Stimulated activated CD4-positive, alpha-beta T cell treated with anti-CD3 and anti-CD28 coated beads, TNF-alpha, amount 100 ng/mL, for 1 hour (primary cell): ENCODE measurements around the gene RRP1B.
A peak's percentile ranks its signal among the peaks of the same experiment; 100 is the strongest.
"Not testable (repeated sequence)": the region's sequence is repeated elsewhere in the genome, so short reads cannot be mapped to it uniquely, and the experiment has no call there.

Experiments
- DNase-seq, 3 donors: peaks; one replicate each; pipeline ENCODE4 v3.0.0-alpha.2; 2020; ENCODE audit warnings: low read depth in 3 of 3, low spot score in 1 of 3

RRP1B gene

DNA sequence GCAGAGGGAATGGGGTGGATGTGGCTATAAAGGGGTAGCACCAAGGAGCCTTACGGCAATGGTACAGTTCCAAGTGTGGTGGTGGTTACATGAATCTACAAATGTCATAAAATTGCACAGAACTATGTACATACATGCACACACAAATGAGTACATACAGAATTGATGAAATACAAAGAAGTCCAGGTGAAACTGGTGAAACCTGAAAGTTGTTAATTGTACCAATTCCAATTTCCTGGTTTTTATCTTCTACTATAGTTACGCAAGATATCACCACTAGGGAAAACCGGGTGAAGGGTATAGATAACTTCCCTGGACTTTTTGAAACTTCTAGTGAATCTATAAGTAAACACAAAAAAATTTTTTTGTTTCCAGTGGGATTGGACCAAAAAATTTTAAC is 19.0 kb upstream of the RRP1B start:
- no peak for DNase-seq

DNA sequence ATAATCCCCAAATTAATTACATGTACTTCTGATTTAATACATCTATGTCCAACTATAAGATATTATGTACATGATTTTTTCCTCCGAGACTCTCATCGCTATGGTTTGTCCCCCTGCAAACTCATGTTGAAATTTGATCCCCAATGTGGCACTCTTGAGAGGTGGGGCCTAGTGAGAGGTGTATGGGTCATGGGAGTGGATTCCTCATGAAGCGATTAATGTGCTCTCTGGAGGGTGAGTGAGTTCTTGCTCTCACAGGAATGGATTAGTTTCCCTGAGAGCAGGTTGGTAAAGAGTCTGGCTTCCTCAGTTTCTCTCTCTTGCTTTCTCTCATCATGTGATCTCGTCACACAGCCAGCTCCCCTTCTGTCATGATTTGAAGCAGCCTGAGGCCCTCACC is 16.2 kb upstream of the RRP1B start:
- DNase-seq: no peak

DNA sequence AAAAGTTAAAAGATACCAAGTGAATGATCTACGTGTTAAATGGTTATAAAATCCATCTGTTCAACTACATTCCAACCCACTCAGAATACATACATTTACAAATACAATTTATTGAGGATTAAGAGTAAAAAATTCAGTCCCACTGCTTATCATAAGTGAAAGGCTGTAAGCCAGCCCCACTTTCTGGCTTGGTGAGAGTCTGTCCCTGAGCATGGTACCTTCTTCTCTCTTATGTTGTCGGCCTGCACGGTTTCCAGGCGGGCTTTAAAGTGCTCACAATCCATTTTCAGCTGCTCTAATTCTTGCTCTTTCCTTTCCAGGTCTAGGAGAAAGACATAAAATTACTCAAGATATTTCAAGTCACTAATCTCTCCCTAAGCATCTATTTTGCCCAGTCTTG is 15.3 kb upstream of the RRP1B start:
- no peak for DNase-seq

DNA sequence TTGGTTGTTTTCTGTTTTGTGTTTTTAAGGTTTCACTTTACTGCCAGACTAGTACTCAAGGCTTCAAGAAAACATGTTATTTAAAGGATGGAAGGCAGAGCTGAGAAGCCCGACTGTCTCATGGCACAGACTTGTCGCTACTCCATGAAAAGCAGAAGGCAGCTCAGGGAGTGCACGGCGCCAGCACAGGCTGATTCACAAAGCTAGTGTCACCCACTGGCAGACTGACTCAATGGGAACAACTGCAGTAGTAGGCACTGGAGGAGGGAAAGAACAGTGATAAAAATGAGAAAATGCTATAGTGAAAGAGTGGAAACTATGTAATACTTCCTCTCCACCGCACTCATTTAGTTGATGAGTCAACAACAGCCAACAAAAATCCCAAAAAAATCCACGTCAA is 14.8 kb upstream of the RRP1B start:
- no peak for DNase-seq

DNA sequence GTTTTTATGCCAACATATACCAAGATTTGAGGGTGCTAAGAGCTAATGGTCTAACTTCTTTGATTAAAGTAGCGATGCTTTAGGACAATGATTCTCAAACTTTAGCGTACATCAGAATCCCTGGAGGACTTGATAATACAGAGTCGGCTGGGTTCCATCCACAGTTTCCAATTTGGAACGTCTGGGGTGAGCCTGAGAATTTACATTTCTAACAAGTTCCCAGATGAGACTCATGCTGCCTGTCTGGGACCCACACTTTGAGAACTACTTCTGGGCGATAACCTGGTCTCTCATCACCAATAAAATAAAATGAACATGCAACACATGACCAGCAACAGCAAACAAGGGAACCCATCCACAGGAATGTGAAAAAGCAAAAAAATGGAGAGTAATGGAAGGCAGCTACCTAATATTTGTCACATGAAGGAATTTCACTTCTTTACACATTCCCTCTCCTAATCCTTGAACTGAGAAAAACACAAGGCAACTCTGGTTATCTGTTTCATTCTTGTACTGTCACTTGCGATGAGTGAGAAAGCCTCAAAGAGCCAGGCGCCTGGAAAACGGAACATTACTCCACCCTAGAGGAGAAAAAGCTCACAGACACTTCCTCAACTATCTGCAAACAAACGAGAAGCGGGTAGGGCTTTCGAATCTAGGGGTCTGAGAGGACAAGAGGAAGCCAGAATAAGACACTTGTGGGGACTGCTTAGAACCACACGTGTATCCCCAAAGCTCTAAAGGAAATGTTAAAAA is 14.0 kb upstream of the RRP1B start:
- DNase-seq: no peak

DNA sequence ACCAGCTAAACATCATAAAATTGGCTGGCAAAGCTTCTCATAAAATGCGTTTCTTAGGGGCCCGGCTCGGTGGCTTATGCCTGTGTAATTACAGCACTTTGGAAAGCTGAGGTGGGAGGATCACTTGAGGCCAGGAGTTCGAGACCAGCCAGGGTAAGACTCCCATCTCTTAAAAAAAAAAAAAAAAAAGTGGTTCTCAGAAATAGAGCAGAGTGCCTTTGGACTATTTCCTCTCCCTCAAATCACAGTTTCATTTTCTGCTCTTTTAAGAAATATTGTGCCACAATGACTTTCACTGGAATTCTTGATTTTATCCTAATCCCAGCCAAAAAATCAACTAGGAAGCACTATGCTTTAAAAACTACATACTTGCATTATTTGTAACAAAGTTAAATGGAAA is 13.4 kb upstream of the RRP1B start:
- no peak for DNase-seq

DNA sequence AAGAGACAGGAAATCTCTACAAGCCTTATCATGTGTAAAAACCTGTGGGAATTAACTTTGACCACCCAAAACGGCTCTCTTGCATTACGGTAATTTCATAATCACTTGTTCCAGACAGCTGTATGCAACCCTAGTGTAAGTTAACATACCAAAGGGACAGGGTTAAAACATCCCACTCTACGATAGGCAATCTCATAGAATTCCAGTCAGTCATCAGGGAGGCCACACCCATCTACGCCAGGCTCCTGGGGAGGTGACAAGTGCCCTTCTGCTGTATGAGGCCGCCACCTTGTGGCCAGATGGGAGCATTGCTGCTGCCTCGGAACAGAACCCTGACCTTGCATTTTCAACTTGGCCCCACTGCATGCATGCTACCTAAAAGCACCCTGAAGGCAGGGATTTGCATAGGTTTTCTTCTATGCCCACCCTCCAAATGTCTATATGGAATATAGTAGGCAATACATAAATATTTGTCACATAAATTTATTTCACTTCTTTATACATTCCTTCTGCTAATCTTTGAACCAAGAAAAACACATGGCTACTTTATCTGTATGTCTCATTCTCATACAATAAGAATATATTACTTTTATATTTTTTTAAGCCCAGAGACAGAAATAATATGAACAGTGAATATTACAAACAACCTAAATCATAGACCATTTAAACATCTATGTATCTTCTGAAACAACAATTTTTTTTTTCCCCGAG is 12.7 kb upstream of the RRP1B start:
- DNase-seq: peak; percentile 56 to 75 (median 71)

DNA sequence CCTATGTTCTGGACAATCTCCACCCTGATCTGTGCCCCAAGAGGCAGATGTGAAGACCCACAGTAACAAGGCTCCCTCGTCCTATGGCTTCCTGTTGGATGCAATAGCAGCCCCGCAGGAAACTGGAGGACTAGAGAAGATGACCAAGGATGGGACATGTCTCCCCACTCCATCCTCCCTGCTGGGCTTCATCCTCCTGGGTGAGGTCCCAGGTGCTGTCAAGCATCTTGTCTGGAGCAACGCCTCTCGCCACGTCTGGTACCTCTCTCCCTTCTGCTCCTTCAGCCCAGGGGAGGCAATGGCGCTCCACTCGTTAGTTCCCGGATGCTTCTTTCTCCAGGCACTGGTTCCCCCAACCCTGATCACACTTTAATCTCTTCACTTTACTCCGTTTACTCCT is 11.2 kb upstream of the RRP1B start:
- DNase-seq: no peak

DNA sequence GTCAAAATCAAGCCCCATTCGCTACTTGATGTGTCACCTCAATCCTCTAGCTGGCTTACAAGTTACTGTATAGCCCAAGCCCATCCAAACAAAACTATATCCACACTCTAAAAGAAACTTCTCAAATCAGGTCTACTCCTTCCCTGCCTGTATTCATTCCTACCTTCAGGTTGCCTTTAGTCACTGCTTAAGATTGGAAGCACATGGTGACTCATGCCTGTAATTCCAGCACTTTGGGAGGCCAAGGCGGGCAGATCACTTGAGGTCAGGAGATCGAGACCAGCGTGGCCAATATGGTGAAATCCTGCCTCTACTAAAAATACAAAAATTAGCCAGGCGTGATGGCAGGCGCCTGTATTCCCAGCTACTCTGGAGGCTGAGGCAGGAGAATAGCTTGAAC is 7.4 kb upstream of the RRP1B start:
- DNase-seq: not testable (repeated sequence)

DNA sequence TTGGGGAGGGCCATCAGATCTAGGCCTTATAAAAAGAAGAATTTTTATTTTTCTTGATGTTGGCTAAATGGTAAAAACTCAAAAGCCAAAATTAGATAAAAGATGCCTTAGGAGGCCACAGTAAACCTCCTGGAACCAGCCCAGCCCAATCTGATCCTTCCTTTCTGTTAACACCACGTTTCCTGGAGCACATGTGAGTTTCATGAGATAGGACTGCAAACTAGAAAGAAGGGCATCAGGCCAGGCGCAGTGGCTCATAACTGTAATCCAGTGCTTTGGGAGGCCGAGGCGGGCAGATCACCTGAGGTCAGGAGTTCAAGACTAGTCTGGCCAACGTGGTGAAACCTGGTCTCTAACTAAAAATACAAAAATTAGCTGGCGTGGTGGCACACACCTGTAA is 6.7 kb upstream of the RRP1B start:
- no peak for DNase-seq

DNA sequence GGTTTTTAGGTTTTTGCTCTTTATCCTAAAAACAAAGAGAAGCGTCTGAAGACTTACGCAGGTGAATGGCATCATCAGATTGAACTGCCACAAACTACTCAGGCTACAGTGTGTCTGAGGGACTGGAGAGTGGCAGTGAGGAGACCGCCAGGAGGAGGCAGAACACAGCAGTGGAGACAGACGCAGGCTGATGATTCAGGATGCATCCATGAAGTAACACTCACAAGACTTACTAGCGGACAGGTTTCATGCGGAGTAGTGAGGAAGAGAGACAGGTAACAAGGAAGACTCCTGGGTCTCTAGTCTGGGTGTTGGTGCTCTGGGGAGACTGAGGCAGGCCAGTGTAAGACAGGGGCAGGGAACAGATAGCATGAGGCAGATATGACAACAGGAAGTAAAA is 5.7 kb upstream of the RRP1B start:
- DNase-seq: no peak

DNA sequence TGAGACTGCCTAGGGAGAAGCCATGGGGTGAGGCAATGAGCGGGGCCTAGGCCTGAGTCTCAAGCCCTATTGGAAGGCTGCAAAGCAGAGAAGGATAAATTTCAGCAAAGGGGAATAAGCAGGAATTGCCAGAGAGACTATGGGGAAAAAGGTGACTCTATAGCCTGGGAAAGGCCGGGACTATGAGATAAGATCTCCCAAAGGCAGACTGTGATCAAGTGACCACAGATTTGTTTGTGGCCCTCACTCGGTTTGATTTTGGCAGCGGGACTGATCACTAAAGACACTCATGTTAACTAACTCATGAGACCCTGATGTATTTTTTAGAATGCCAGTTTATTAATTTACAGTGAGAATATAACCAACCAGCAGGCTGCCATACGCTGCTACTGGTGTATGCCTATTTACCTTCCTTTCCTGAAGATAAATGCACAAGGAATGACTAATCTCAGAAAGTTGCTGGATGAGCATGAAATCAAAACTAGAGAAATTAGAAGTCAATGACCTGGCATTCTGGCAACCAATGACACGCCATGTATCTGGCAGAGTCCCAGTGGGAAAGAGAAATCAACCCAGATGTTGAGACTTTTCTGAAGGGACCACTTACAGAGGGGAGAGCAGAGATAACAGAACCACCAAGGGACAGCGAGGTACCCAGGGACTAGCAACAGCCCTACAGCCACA is 4.4 kb upstream of the RRP1B start:
- no peak for DNase-seq

DNA sequence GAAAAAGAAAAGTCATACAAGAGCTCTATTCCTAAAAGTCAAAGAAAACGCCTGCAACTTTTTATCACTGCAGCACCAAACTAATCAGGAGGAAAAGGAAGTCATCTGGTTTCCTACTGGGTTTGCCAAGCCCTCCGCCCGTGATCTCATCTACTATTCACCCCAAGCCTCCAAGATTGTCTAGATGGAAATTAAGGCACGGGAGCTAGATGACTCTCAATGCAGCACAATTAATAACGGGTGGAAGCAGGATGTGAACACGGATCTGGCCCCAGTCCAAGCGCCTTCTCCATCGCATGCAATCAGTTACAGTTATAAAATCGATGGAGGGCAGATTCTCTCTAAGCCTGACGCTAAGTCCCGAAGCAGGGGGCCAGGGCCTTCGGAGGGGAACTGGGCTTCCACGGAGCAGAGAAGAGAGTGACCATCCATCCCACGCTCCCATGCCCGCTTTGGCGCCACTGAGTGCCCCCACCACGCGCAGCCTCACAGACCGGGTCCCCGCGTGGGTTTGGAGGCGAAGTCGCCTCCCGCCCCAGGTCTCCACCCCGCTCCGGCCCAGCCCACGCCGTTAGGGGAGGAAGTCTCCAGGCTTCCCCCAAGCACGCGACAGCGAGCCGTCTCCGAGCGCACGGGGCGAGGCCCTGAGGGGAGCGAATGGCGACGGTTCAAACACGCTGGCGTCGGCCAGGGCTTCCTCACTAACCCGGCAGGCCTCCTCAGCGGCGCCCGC is 1.8 kb upstream of the RRP1B start:
- DNase-seq: no peak

DNA sequence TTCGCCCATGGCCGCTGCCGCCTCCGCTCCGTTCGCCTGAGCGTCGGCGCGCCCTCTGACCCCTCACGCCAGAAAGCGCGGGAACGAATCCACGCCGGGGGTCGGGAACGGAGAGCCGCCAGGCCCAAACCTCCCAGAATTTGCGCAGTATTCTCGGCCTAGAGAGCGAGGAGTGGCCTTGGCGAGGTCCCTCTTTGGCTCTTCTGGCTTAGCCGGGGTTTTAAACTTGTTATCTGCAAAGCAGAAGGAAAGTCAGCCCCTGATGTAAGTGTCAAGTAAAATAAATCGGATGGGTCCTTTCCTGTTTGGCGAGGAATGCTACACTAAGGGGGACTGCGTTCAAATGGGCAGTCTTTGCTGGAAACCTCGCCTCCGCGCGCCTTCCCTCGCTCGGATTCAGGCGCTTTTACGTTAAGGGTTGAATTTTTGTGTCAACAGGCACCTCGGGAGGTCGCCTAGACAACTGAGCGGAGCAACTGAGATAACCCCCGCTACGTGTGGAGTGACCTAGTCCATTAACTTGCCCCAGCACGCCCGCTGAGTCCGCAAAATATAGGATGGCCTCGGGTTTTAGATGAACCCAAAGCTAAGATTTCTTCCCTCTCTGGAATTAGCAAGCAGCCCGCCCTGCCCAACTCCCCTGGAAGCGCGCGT is 1.1 kb upstream of the RRP1B start:
- no peak for DNase-seq

DNA sequence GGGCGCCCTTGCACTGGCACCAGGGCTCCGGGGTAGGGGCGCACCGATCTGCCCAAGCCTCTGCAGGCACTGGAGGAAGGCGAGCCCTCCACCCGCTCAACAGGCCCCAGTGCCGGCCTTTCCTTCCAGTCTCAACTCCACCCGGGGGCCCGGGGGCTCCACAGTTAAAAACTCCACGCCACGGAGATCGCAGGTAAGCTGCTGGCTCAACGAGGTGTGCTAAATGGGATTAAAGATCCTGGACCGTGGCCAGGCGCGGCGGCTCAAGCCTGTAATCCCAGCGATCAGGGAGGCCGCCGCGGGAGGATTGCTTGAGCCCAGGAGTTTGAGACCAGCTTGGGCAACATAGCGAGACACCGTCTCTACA is 608 bp upstream of the RRP1B start:
- no peak for DNase-seq

DNA sequence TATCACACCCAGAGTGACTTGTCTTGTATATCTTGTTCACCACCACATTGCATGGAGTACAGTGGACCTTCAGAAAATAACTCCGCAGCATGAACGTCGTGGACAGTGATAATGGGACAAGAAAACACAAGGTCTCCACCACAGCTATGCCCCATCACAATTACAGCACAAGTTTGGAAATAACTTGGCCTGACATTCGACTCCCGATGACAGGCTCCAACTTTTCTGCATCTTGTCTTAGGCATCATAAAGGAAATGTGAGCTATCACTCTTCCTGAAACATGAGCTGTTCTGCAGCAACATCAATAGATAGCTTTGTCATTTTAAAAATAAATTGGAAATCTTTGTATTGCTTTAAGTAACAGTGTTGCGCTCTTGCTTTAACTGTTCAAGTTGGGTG is 2.9 kb downstream of the RRP1B start:
- DNase-seq: no peak

DNA sequence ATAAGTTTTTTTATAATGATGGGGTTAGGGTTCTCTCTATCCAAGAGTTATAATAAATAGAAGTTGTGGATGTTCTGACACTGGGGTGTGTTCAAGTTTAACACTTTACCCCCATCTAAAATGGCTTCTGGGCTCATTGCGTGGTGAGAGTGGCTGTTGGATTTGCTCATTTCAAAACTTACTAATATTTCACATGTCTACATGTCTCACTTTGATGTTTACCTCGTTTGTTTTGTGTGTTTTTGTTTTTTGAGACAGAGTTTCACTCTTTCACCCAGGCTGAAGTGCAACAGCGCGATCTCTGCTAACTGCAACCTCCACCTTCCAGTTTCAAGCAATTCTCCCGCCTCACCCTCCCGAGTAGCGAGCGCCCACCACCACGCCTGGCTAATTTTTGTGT is 3.7 kb downstream of the RRP1B start:
- no peak for DNase-seq

DNA sequence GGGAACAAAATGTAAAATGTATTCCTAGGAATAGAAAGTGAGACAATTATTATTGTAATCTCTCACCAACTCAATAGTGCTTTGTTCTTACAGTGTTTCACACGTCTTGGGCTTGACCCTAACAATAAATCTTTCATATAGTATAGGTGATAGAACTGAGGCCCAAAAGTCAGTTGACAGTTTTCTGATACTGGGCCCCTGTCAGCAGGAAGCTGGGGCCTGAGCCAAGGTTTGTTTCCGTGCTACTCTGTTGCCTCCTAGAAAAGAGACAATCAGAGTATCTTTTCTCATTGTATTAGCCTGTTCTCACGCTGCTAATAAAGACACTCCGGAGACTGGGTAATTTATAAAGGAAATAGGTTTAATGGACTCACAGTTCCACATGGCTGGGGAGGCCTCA is 5.0 kb downstream of the RRP1B start:
- no peak for DNase-seq

DNA sequence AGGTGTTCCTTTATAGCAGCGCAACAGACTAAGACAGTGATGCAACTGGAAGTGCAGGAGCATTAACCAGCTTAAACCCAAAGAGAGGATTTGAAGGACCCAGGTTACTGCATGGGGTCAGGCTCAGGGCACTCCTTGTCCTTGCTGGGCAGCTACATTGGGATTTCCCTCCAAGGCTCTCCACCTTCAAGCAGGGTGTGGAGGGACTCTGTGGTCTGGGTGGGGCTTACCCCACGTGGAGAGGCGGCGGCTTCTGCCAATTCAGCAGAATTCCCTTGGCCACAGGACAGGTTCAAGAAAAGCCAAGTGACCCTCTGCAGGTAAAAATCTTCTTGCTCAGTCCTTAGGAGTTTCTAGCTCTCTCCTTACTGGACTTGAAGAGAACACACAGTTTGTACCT is 6.5 kb downstream of the RRP1B start:
- no peak for DNase-seq

DNA sequence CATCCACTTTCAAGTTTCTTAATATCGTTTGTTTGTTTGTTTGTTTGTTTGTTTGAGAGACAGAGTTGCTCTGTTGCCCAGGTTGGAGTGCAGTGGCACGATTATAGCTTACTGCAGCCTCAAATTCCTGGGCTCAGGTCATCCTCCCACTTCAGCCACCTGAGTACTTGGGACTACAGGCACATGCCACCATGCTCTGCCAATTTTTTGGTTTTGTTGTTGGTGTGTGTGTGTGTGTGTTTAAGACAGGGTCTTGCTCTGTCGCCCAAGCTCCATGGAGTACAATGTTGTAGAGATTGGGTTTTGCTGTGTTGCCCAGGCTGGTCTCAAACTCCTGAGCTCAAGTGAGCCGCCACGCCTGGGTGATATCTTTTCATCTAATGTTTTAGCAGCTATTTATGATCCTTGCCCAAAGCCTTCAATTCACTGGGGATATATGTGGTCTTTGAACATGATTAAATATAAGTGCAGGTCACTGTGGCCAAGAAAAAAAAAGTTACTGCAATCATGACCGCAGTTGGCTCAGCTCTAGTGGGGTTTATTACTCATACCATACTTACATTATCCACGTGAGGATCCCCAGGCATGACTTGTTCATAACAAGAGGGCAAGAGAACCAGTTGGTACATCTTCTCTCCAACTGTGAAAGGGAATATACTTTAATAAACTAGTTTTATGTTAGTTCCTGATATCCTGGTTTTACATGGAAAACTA is 8.0 kb downstream of the RRP1B start:
- DNase-seq: no peak
